ENCODE measurements around the gene ZMYND11. TPM values are rescaled to one million over a fixed set of nuclear protein-coding genes. Genes with fewer than 3 reads are reported as not detected.
"Not testable (repeated sequence)": the region's sequence is repeated elsewhere in the genome, so short reads cannot be mapped to it uniquely, and the experiment has no call there.

ZMYND11 gene
- total RNA-seq, 1 experiment from 2014 or later = 37.8 TPM

- peak; percentile 58 for DNase-seq (ENCODE audit: low read depth)
Observed at GRCh38 chr10:282294-283139, 147.3 kb downstream of the ZMYND11 start.

- DNase-seq (ENCODE audit: low read depth) = no peak
Observed at GRCh38 chr10:283140-283479, 147.9 kb downstream of the ZMYND11 start.

GRCh38 chr10:283916-284356, 148.7 kb downstream of the ZMYND11 start:
- DNase-seq (ENCODE audit: low read depth) = no peak

- no peak for DNase-seq (ENCODE audit: low read depth)
Observed at GRCh38 chr10:285216-285615, 150.0 kb downstream of the ZMYND11 start.

- no peak for DNase-seq (ENCODE audit: low read depth)
Observed at GRCh38 chr10:287026-287709, 151.9 kb downstream of the ZMYND11 start.

GRCh38 chr10:287814-288213, 152.6 kb downstream of the ZMYND11 start:
- peak; percentile 28 for DNase-seq (ENCODE audit: low read depth)

- DNase-seq (ENCODE audit: low read depth) = no peak
Observed at GRCh38 chr10:288316-289200, 153.3 kb downstream of the ZMYND11 start.

- no peak for DNase-seq (ENCODE audit: low read depth)
Observed at GRCh38 chr10:289581-289980, 154.3 kb downstream of the ZMYND11 start.

GRCh38 chr10:290026-290725, 154.9 kb downstream of the ZMYND11 start:
- DNase-seq (ENCODE audit: low read depth) = no peak

- no peak for DNase-seq (ENCODE audit: low read depth)
Observed at GRCh38 chr10:293636-294035, 158.4 kb downstream of the ZMYND11 start.

GRCh38 chr10:297567-297966, 162.3 kb downstream of the ZMYND11 start:
- no peak for DNase-seq (ENCODE audit: low read depth)

- no peak for DNase-seq (ENCODE audit: low read depth)
Observed at GRCh38 chr10:298033-298432, 162.8 kb downstream of the ZMYND11 start.

GRCh38 chr10:299512-299911, 164.3 kb downstream of the ZMYND11 start:
- DNase-seq (ENCODE audit: low read depth) = no peak

GRCh38 chr10:299969-300368, 164.7 kb downstream of the ZMYND11 start:
- no peak for DNase-seq (ENCODE audit: low read depth)

- DNase-seq (ENCODE audit: low read depth) = not testable (repeated sequence)
Observed at GRCh38 chr10:300580-300979, 165.3 kb downstream of the ZMYND11 start.

- no peak for DNase-seq (ENCODE audit: low read depth)
Observed at GRCh38 chr10:301536-301935, 166.3 kb downstream of the ZMYND11 start.

Small RNA genes within 50 kb of the gene (small RNA-seq; reads per million reads assigned to genes)
- gene RNA5SP297 (not detected), gene RNA5SP298 (0.20 reads per million)

Other genes with a start within 250 kb of the ZMYND11 start
- gene TUBB8, start 86.2 kb upstream of the ZMYND11 start, total RNA-seq (2014; rRNA removed; shearing (Covaris generic)) = not detected in 2 replicates